Right atrium auricular region (tissue), 2 donors: ENCODE data around the gene MRGPRX3. TPM values are rescaled to one million over a fixed set of nuclear protein-coding genes. Genes with fewer than 3 reads are reported as not detected.

ENCODE experiments used
- DNase-seq: peaks from one replicate; pipeline ENCODE4 v3.0.0-alpha.2; 2019; ENCODE audit warnings: low spot score
- H3K27ac ChIP-seq, 2 donors: fragments of 200-600 bp; sonication (generic); 1 replicate in 1 of 2; 2 replicates in 1 of 2; pipeline ENCODE4 v1.5.1; 2016 to 2019
- H3K27me3 ChIP-seq, 2 donors: fragments of 200-600 bp; sonication (generic); one replicate each; pipeline versions ENCODE4 v1.5.1 to v1.6.0; 2017 to 2019
- H3K36me3 ChIP-seq: fragments of 200-600 bp; sonication (generic); one replicate; pipeline ENCODE4 v1.5.1; 2016
- H3K4me1 ChIP-seq, 2 donors: fragments of 200-600 bp; sonication (generic); one replicate each; pipeline versions ENCODE4 v1.5.1 to v1.6.0; 2017 to 2019
- H3K4me3 ChIP-seq, 2 donors: fragments of 200-600 bp; sonication (generic); 1 replicate in 1 of 2; 2 replicates in 1 of 2; pipeline ENCODE4 v1.5.1; 2017 to 2019; ENCODE audit warnings: mild to moderate bottlenecking in 1 of 2, moderate library complexity in 1 of 2
- H3K9me3 ChIP-seq, 2 donors: fragments of 200-600 bp; sonication (generic); one replicate each; pipeline ENCODE4 v1.5.1; 2019
- total RNA-seq, 2 donors: library from RNA; depleted of rRNA; stranded (reverse); fragments of >200 nt; gene quantifications; one replicate each; pipeline ENCODE4 v1.1.0, GENCODE V29; 2016
- TF ChIP-seq, protein P1 (sequence below), 2 donors: fragments of 200-600 bp; sonication (generic); IDR thresholded peaks; one replicate each; pipeline ENCODE4 v1.5.1; 2019; ENCODE audit warnings: antibody characterized with exemption in 2 of 2

MRGPRX3 gene
- total RNA-seq, 2 donors from 2014 or later: not detected

DNA sequence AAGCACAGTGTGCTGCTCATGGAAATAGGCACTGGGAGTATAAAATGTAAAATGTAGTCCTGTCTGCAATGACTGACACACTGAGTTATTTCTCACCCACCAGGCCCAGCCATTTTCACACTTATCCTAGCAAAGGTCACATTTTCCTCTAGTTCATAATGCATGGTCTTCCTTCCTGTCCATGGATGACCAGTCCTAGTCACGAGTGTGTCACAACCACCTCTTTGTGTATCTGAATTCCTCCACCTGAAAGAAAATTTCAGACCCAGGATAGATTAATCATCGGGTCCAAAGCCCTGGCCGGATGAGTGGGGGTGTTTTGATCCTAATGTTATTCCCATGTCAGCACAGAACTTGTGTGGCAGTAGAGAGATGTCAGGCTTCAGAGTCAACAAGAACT, 40.3 kb downstream of the MRGPRX3 start, which contains the start of gene MRGPRX4:
Gene MRGPRX4, plus strand, starts transcription at position 172 of the 400 bp plus-strand sequence. CDS start 420 bp downstream, outside the sequence.
- Histone ChIP-seq H3K9me3 (no peaks in the 10 kb centered on the region), H3K27me3 (no peaks in the 10 kb centered on the region), H3K4me3 (no peak within 1 kb of the TSS), H3K36me3 (no peaks in the 10 kb centered on the region), H3K4me1 (no peaks in the 10 kb centered on the region), H3K27ac (no peak within 1 kb of the TSS)
- TF ChIP-seq, protein P1, sequence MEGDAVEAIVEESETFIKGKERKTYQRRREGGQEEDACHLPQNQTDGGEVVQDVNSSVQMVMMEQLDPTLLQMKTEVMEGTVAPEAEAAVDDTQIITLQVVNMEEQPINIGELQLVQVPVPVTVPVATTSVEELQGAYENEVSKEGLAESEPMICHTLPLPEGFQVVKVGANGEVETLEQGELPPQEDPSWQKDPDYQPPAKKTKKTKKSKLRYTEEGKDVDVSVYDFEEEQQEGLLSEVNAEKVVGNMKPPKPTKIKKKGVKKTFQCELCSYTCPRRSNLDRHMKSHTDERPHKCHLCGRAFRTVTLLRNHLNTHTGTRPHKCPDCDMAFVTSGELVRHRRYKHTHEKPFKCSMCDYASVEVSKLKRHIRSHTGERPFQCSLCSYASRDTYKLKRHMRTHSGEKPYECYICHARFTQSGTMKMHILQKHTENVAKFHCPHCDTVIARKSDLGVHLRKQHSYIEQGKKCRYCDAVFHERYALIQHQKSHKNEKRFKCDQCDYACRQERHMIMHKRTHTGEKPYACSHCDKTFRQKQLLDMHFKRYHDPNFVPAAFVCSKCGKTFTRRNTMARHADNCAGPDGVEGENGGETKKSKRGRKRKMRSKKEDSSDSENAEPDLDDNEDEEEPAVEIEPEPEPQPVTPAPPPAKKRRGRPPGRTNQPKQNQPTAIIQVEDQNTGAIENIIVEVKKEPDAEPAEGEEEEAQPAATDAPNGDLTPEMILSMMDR (IDR thresholded peaks at IDR 0.05): no peak
- DNase-seq: no peak

DNA sequence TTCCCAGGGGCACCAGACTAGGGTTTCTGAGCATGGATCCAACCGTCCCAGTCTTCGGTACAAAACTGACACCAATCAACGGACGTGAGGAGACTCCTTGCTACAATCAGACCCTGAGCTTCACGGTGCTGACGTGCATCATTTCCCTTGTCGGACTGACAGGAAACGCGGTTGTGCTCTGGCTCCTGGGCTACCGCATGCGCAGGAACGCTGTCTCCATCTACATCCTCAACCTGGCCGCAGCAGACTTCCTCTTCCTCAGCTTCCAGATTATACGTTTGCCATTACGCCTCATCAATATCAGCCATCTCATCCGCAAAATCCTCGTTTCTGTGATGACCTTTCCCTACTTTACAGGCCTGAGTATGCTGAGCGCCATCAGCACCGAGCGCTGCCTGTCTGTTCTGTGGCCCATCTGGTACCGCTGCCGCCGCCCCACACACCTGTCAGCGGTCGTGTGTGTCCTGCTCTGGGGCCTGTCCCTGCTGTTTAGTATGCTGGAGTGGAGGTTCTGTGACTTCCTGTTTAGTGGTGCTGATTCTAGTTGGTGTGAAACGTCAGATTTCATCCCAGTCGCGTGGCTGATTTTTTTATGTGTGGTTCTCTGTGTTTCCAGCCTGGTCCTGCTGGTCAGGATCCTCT, 41.0 kb downstream of the MRGPRX3 start:
- Histone ChIP-seq H3K27ac (no peak overlapping the region), H3K36me3 (no peaks in the 10 kb centered on the region), H3K4me3 (no peak overlapping the region), H3K27me3 (no peaks in the 10 kb centered on the region), H3K9me3 (no peaks in the 10 kb centered on the region), H3K4me1 (no peaks in the 10 kb centered on the region)
- no peak for DNase-seq
- TF ChIP-seq, protein P1 (IDR thresholded peaks at IDR 0.05): no peak

Other genes with a start within 250 kb of the MRGPRX3 start
- gene SERGEF, start 119.5 kb upstream of the MRGPRX3 start, total RNA-seq: 10 to 100 TPM; 18.1 to 27.6 TPM
- under 1 TPM in 1 of 2 donors, not detected in 1; 0.96 TPM for gene TPH1, start 86.3 kb upstream of the MRGPRX3 start, total RNA-seq
- gene SAAL1, start 26.5 kb upstream of the MRGPRX3 start, total RNA-seq: 1 to 10 TPM; 4.5 to 4.6 TPM
- gene MRGPRX4, start 40.3 kb downstream of the MRGPRX3 start, total RNA-seq: not detected
- not detected for gene SAA4, start 104.2 kb downstream of the MRGPRX3 start, total RNA-seq
- 1 to 10 TPM in 1 of 2 donors, not detected in 1; 1.4 TPM for gene SAA2, start 116.1 kb downstream of the MRGPRX3 start, total RNA-seq
- 1 to 10 TPM; 1.6 to 6.8 TPM for gene SAA1, start 133.7 kb downstream of the MRGPRX3 start, total RNA-seq
- 10 to 100 TPM; 10.5 to 12.8 TPM for gene HPS5, start 189.6 kb downstream of the MRGPRX3 start, total RNA-seq
- gene GTF2H1, start 190.0 kb downstream of the MRGPRX3 start, total RNA-seq: 10 to 100 TPM; 19.5 to 23.8 TPM